Erythroblast (primary cell): Measurements from ENCODE around the gene HS3ST5.

Source experiments
- GATA1 ChIP-seq: IDR thresholded peaks from 2 replicates; pipeline ENCODE4 v1.6.1; 2011; ENCODE audit warnings: low read depth, mild to moderate bottlenecking, control low read depth, low read length, moderate library complexity
- POLR2A ChIP-seq: IDR thresholded peaks from 2 replicates; pipeline ENCODE4 v1.6.1; 2011; ENCODE audit warnings: mild to moderate bottlenecking, low read length

DNA sequence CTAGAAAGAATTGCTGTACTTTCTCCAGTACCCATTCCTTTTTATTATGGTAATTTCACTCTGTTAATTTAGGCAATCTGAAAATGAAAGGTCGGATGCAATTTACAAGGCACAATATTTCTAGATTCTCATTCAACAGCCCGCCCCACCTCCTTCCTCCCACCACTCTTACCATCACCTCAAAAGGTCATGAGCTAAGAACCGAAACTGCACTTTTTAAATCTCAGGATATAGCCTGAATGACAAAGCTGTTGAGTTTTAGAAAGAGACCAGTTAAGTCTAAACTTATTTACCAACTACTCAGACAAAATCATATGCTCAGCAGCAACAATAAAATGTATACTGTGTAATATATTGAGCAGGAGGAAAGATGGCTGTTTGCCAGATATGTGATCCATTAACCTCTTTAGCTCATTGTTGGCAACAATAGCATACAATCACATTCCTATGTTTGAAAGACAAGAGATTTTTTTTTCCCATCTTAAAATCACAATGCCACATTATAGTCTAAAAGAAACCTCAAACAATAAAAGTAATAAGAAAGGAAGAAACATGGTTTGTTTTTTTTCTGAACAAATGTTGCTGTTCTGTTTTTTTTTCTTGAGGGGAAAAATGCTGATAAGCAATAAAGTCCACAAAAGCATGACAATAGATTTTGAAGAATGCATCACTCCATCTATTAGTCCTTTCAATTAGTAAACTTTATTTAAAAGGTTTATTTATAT is 1.6 kb upstream of the HS3ST5 start:
- no peak for TF ChIP-seq POLR2A
- no peak for TF ChIP-seq GATA1
